Activated CD8-positive, alpha-beta memory T cell treated with anti-CD3 and anti-CD28 coated beads for 4 hours (primary cell): Measurements from ENCODE around the gene HSPA1A.

ENCODE experiments used
- DNase-seq, 2 donors: peaks; one replicate each; pipeline ENCODE4 v3.0.0-alpha.2; 2020; ENCODE audit warnings: low read depth in 2 of 2

The HSPA1A gene

GRCh38 chr6:31815025-31815838 lies at the start of gene HSPA1A, which contains the start of gene HSPA1L:
HSPA1A (plus strand) TSS chr6:31815543; CDS start chr6:31815757, 214 bp downstream.
HSPA1L (minus strand) TSS chr6:31815283; CDS start chr6:31811972, 3,311 bp downstream.
- DNase-seq: peak; percentile 49

- DNase-seq: no peak
Measured at GRCh38 chr6:31765559-31765909, 49.8 kb upstream of the HSPA1A start.

GRCh38 chr6:31765910-31766794 lies 49.2 kb upstream of the HSPA1A start:
- DNase-seq: no peak

- no peak for DNase-seq
Measured at GRCh38 chr6:31767096-31767645, 48.2 kb upstream of the HSPA1A start.

- DNase-seq: no peak
Measured at GRCh38 chr6:31768363-31769257, 46.7 kb upstream of the HSPA1A start.

GRCh38 chr6:31769684-31770371 lies 45.5 kb upstream of the HSPA1A start:
- peak; percentile 53 to 61 for DNase-seq

- no peak for DNase-seq
Measured at GRCh38 chr6:31770860-31771259, 44.5 kb upstream of the HSPA1A start.

GRCh38 chr6:31771992-31772358 lies 43.4 kb upstream of the HSPA1A start:
- DNase-seq: peak in 1 of 2 donors; percentile 22

- DNase-seq: no peak
Measured at GRCh38 chr6:31775184-31775583, 40.2 kb upstream of the HSPA1A start.

GRCh38 chr6:31775633-31776484 lies 39.5 kb upstream of the HSPA1A start:
- no peak for DNase-seq

- DNase-seq: no peak
Measured at GRCh38 chr6:31776485-31776988, 38.8 kb upstream of the HSPA1A start.

GRCh38 chr6:31776989-31777666 lies 38.2 kb upstream of the HSPA1A start, which contains the start of gene VWA7:
VWA7 (minus strand) TSS chr6:31777328; CDS start chr6:31776779, 549 bp downstream.
- DNase-seq: peak; percentile 68 to 75

- no peak for DNase-seq
Measured at GRCh38 chr6:31777667-31778050, 37.7 kb upstream of the HSPA1A start.

GRCh38 chr6:31778193-31778592 lies 37.1 kb upstream of the HSPA1A start:
- DNase-seq: no peak

GRCh38 chr6:31778999-31779885 lies 36.1 kb upstream of the HSPA1A start:
- DNase-seq: no peak

GRCh38 chr6:31779908-31780307 lies 35.4 kb upstream of the HSPA1A start:
- no peak for DNase-seq

- no peak for DNase-seq
Measured at GRCh38 chr6:31780507-31781243, 34.7 kb upstream of the HSPA1A start.
